Mucosa of descending colon (tissue), 3 donors: Measurements from ENCODE around the gene LRRC19. TPM values are rescaled to one million over a fixed set of nuclear protein-coding genes. Genes with fewer than 3 reads are reported as not detected.

Experiments used
- ATAC-seq: fragments of 200-7000 bp; cut with Tn5 transposase; one replicate; pipeline ENCODE4 v1.9.1; 2020; ENCODE audit warnings: mild to moderate bottlenecking, moderate library complexity
- DNase-seq, 3 donors: peaks; one replicate each; pipeline ENCODE4 v3.0.0-alpha.2; 2020
- H3K36me3 ChIP-seq: fragments of 200-600 bp; one replicate; pipeline ENCODE4 v1.8.0; 2021; ENCODE audit warnings: low read depth, mild to moderate bottlenecking
- H3K4me1 ChIP-seq: fragments of 200-600 bp; one replicate; pipeline ENCODE4 v1.8.0; 2021; ENCODE audit warnings: low read depth, mild to moderate bottlenecking
- H3K4me3 ChIP-seq: fragments of 200-600 bp; one replicate; pipeline ENCODE4 v1.8.0; 2021; ENCODE audit warnings: mild to moderate bottlenecking
- H3K9me3 ChIP-seq: fragments of 200-600 bp; one replicate; pipeline ENCODE4 v1.8.0; 2021; ENCODE audit warnings: mild to moderate bottlenecking
- intact Hi-C, 2 donors: fragments of 100-400 bp; cut with DNase I in 1 of 2; cut with micrococcal nuclease in 1 of 2; formaldehyde crosslinking; loops; one replicate each; pipeline versions ENCODE4 v1.11.0 to v1.11.1; 2022; cut with DNase I, micrococcal nuclease
- total RNA-seq, 3 donors: library from RNA; stranded (reverse); fragmentation: NEBNext Ultra II Directional in 2 of 3; extraction: Animal tissue kit (Norgen Biotek cat#: 25700) in 2 of 3; gene quantifications; one replicate each; pipeline versions ENCODE4 v1.2.1 to v1.2.4, GENCODE V29; 2021 to 2023
- TF ChIP-seq, protein P1 (sequence below): fragments of 200-600 bp; IDR thresholded peaks from one replicate; pipeline ENCODE4 v1.8.0; 2022; ENCODE audit warnings: antibody characterized with exemption, mild to moderate bottlenecking
- donor health status: DM: no; HTN: no; CAD: no; lungs with moderate emphysema.
- donor health status: DM: no; HTN: no; CAD: no.
- donor health status: DM: no; HTN: yes; CAD: no.

The LRRC19 gene
- total RNA-seq, 3 donors from 2014 or later, result 45.1 to 120 (median 96.9) TPM

DNA sequence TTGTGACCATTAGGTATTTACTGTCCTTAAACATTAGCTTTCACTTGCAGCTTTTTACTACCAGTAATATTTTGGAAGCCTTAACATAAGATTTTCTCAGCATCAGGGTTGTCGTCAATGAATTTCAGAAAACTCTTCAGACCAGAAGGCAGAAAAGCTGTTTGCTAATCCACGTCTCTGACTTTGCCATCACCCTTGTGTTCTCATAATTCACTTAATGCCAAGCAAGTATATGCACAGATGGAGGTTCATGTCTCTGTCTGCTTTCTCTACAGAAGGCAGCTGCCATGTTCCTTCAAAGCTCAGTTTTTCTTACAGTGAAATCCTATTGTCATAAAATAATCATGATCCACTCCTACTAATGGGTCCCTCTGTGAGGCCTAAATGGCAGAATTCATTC is 37.7 kb upstream of the LRRC19 start:
- no peak for DNase-seq
- H3K36me3 ChIP-seq, result no peaks in the 10 kb centered on the region
- H3K4me3 ChIP-seq, result no peak overlapping the region
- intact Hi-C loops, result no loop called here
- no peaks in the 10 kb centered on the region for H3K9me3 ChIP-seq
- no peaks in the 10 kb centered on the region for H3K4me1 ChIP-seq
- TF ChIP-seq, protein P1, sequence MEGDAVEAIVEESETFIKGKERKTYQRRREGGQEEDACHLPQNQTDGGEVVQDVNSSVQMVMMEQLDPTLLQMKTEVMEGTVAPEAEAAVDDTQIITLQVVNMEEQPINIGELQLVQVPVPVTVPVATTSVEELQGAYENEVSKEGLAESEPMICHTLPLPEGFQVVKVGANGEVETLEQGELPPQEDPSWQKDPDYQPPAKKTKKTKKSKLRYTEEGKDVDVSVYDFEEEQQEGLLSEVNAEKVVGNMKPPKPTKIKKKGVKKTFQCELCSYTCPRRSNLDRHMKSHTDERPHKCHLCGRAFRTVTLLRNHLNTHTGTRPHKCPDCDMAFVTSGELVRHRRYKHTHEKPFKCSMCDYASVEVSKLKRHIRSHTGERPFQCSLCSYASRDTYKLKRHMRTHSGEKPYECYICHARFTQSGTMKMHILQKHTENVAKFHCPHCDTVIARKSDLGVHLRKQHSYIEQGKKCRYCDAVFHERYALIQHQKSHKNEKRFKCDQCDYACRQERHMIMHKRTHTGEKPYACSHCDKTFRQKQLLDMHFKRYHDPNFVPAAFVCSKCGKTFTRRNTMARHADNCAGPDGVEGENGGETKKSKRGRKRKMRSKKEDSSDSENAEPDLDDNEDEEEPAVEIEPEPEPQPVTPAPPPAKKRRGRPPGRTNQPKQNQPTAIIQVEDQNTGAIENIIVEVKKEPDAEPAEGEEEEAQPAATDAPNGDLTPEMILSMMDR, result no peak
- no peak for ATAC-seq

DNA sequence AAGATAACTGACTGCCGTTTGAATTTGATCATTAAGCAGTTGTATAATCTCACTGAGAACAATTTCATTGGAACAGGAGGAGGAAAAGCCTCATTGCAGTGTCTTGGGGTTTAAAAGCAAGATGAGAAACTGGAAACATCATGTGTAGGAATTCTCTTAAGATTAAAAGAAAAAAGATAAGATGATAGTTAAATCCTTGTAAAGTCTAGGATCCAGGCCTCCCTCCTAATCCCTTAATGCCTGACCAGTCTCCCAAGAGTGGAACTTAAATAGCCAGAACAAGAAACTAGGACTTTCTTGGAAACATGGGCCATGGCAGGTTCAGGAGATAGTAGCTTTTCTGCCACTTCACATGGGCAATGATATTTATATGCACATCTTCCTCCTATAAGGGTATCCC is 37.0 kb upstream of the LRRC19 start:
- H3K9me3 ChIP-seq, result no peaks in the 10 kb centered on the region
- H3K4me1 ChIP-seq, result no peaks in the 10 kb centered on the region
- intact Hi-C loops, result no loop called here
- no peak for ATAC-seq
- DNase-seq, result no peak
- TF ChIP-seq, protein P1, result no peak
- no peak overlapping the region for H3K4me3 ChIP-seq
- H3K36me3 ChIP-seq, result no peaks in the 10 kb centered on the region

DNA sequence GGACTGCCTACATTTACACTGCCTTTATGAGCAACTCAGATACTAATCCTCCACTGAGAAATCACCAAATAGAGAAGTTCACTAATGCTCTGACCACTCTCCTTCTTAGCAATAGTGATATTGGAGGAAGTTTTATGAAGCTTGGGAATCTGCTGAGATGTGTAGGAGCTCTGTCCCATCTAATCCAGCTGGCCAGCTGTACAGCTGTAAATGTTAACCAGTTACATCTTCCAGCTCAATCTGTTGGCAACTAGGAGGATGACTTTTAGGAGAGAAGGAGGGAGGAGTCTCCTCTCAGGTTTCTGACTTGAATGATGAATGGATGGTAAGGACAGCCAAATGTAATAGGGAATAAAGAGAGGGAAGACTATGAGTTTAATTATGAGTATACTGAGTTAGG is 36.3 kb upstream of the LRRC19 start:
- Histone ChIP-seq H3K36me3 (no peaks in the 10 kb centered on the region), H3K4me3 (no peak overlapping the region), H3K9me3 (no peaks in the 10 kb centered on the region), H3K4me1 (no peaks in the 10 kb centered on the region)
- DNase-seq, result no peak
- intact Hi-C loops, result no loop called here
- no peak for ATAC-seq
- TF ChIP-seq, protein P1, result no peak

DNA sequence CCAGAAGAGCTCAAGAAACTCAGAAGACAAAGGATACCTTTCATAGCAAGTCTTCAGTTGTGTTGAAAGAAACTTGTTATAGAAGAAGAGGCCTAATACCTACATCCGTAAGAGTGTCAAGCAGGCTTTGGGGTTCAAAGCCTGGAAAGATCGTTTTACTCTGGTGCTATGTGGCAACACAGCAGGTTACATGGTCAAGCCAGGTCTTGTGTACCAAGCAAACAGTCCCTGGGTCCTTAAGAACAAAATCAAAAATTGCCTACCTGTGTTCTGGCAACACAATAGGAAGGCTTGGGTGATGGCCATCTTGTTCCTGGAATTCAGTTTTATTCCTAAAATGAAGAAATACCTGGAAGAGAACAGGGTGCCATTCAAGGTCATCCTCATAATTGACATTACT is 32.0 kb upstream of the LRRC19 start:
- intact Hi-C loops, result no loop called here
- no peaks in the 10 kb centered on the region for H3K9me3 ChIP-seq

DNA sequence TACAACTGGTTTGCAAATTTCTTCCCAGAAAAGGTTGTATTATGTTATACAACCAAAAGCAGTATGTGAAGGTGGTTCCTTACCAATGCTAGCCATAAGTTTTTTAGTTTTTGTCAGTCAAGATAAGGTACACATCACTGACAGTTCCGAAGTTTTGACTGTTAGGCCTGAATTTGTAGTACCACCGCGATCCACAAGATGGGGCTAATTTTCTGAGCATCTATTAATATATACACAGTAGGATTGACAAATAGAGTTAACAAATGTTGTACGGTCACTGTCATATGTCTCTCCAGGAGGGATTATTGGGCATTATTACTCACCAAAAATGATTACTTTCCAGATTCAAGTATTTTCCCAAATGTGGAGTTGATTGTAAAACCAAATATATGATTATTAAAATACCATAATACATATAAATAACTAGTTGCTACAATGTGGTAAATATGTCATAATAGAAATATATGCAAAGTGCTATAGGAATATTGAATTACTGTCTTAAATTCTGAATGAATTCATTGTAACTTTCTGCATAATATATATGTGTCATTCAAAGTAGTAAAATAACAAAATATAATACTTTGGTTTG is 28.4 kb upstream of the LRRC19 start:
- TF ChIP-seq, protein P1, result peak; percentile 65
- peak; percentile 78 for ATAC-seq
- intact Hi-C loops, result loop anchor here (5.0 kb wide), 1 partner anchor 243 kb away; no protein-coding TSS in a partner anchor
- Histone ChIP-seq H3K36me3 (no peaks in the 10 kb centered on the region), H3K9me3 (no peaks in the 10 kb centered on the region), H3K4me3 (no peak overlapping the region), H3K4me1 (no peaks in the 10 kb centered on the region)
- peak in 1 of 3 donors; percentile 84 for DNase-seq

More for the DNA sequence above, 32.0 kb upstream of the LRRC19 start:
- no peak overlapping the region for H3K4me3 ChIP-seq
- DNase-seq (no peak), ATAC-seq (no peak)
- H3K4me1 ChIP-seq, result no peaks in the 10 kb centered on the region
- TF ChIP-seq, protein P1, result no peak
- no peaks in the 10 kb centered on the region for H3K36me3 ChIP-seq

DNA sequence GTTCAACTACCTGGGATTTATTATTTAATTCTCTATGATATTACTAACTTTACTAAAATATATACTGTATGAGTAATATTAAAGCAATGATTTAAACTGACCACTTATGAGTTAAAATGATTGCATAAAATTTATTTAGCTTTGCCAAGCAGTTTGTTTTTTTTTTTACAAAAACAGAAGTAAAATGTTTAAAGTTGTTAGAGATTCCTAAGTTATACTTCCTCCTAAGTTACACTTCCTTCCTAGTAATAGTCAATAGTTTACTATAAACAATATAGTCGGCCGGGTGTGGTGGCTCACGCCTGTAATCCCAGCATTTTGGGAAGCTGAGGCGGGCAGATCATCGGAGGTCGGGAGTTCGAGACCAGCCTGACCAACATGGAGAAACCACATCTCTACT is 23.7 kb upstream of the LRRC19 start:
- intact Hi-C loops, result no loop called here
- TF ChIP-seq, protein P1, result no peak
- no peak overlapping the region for H3K4me3 ChIP-seq
- no peaks in the 10 kb centered on the region for H3K36me3 ChIP-seq
- DNase-seq, result no peak
- no peaks in the 10 kb centered on the region for H3K9me3 ChIP-seq
- no peak for ATAC-seq
- H3K4me1 ChIP-seq, result no peaks in the 10 kb centered on the region
